Adrenal gland (tissue), 12 donors: Measurements from ENCODE around the gene COL20A1. TPM values are rescaled to one million over a fixed set of nuclear protein-coding genes. Genes with fewer than 3 reads are reported as not detected.

ENCODE experiments used
- DNase-seq, 7 donors: peaks; one replicate each; pipeline ENCODE4 v3.0.0-alpha.2; 2019 to 2020
- H3K27ac ChIP-seq, 5 donors: fragments of 200-600 bp; sonication (generic) in 4 of 5; 1 replicate in 3 of 5; 2 replicates in 2 of 5; pipeline versions ENCODE4 v1.5.1 to v1.8.0; 2016 to 2020; ENCODE audit warnings: mild to moderate bottlenecking in 1 of 5
- H3K27me3 ChIP-seq: fragments of 200-600 bp; 2 replicates; pipeline ENCODE4 v1.8.0; 2021
- H3K36me3 ChIP-seq, 2 donors: fragments of 200-600 bp; replicated peaks in 1 of 2; 1 replicate in 1 of 2; 2 replicates in 1 of 2; pipeline versions ENCODE4 v1.5.1 to v1.8.0; 2018 to 2022
- H3K4me1 ChIP-seq, 2 donors: fragments of 200-600 bp; replicated peaks in 1 of 2; 1 replicate in 1 of 2; 2 replicates in 1 of 2; pipeline versions ENCODE4 v1.5.1 to v1.8.0; 2018 to 2021
- H3K4me3 ChIP-seq, 4 donors: fragments of 200-600 bp; sonication (generic) in 3 of 4; one replicate each; pipeline ENCODE4 v1.5.1; 2016 to 2018
- H3K9me3 ChIP-seq, 3 donors: fragments of 200-600 bp; sonication (generic) in 1 of 3; replicated peaks in 1 of 3; 1 replicate in 2 of 3; 2 replicates in 1 of 3; pipeline versions ENCODE4 v1.5.1 to v1.8.0; 2016 to 2021
- POLR2A ChIP-seq, 2 donors: fragments of 450-650 bp; IDR thresholded peaks; one replicate each; pipeline ENCODE4 v1.6.1; 2017; ENCODE audit warnings: antibody characterized with exemption in 2 of 2, mild to moderate bottlenecking in 2 of 2, moderate library complexity in 1 of 2
- WGBS, 4 donors: extraction: QIAGEN DNeasy Blood & Tissue Kit in 2 of 4; methylation state at CpG; one replicate each; pipeline versions ENCODE4 v1.1.5 to v1.1.7; 2013 to 2017; 5-methylcytosine and 5-hydroxymethylcytosine counted together
- intact Hi-C, 2 donors: fragments of 100-400 bp; cut with DNase I; formaldehyde crosslinking; loops; one replicate each; pipeline versions ENCODE4 v1.14.1 to v1.15.0; 2022 to 2023
- polyA plus RNA-seq, 3 donors: library from polyadenylated mRNA; stranded (reverse); fragments of 200-250 nt in 2 of 3; fragments of 350-450 nt in 1 of 3; fragmentation: Illumina TruSeq in 1 of 3; extraction: RNeasy Lipid Tissue Mini Kit (QIAGEN cat#74804) in 1 of 3; gene quantifications; one replicate each; pipeline ENCODE4 v1.2.3, GENCODE V29; 2013 to 2014
- total RNA-seq, 9 donors: library from RNA; depleted of rRNA in 4 of 9; stranded (reverse); fragments of >200 nt in 4 of 9; fragments of 120-200 nt in 1 of 9; fragmentation: NEBNext Ultra II Directional in 1 of 9; extraction: Animal tissue kit (Norgen Biotek cat#: 25700) in 1 of 9; gene quantifications; one replicate each; pipeline versions ENCODE4 v1.1.0 to v1.2.4, GENCODE V29; 2013 to 2023
- TF ChIP-seq, protein P1 (sequence below), 6 experiments: fragments of 450-650 bp in 4 of 6; fragments of 200-600 bp in 2 of 6; sonication (generic) in 1 of 6; IDR thresholded peaks; 1 replicate in 5 of 6; 2 replicates in 1 of 6; pipeline versions ENCODE4 v1.5.1 to v1.8.0; 2016 to 2021; ENCODE audit warnings: antibody characterized with exemption in 6 of 6, mild to moderate bottlenecking in 2 of 6, moderate library complexity in 1 of 6
- donor health status: healthy with polysubstance abuse.
- donor health status: Bipolar disorder and iron deficiency.
- donor health status: DM: yes; HTN: yes; CAD: no.
- donor health status: DM: no; HTN: no; CAD: no.
- donor health status: DM: no; HTN: no; CAD: no.
- donor health status: DM: yes; HTN: yes; CAD: no.

COL20A1 gene
- total and polyA plus RNA-seq, 12 donors = 0.09 to 0.97 (median 0.26) TPM; not detected in 6

DNA sequence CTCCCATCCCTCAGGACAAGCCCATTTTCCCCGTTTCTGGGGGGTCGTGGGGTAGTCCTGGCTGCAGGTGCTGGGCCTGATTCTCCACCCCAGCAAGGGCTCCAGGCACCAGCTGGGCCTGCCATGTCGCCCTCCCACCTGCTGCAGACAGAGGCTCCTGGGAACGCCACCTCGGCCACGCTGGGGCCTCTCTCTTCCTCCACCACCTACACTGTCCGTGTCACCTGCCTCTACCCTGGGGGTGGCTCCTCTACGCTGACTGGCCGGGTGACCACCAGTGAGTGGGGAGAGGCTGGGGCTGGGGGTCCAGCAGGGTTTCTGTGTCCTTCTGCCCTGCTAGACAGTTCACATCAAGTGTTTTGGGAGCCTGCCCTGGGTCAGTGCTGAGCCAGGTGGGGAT is 19.3 kb downstream of the COL20A1 start:
- no peak for DNase-seq
- Histone ChIP-seq H3K9me3 (no peaks in the 10 kb centered on the region), H3K27me3 (peaks cover 20% of the 10 kb centered on the region), H3K27ac (no peak overlapping the region), H3K4me3 (no peak overlapping the region), H3K36me3 (no peaks in the 10 kb centered on the region), H3K4me1 (no peaks in the 10 kb centered on the region)
- intact Hi-C loops = no loop called here
- TF ChIP-seq POLR2A (IDR thresholded peaks at IDR 0.05) = no peak
- TF ChIP-seq, protein P1, sequence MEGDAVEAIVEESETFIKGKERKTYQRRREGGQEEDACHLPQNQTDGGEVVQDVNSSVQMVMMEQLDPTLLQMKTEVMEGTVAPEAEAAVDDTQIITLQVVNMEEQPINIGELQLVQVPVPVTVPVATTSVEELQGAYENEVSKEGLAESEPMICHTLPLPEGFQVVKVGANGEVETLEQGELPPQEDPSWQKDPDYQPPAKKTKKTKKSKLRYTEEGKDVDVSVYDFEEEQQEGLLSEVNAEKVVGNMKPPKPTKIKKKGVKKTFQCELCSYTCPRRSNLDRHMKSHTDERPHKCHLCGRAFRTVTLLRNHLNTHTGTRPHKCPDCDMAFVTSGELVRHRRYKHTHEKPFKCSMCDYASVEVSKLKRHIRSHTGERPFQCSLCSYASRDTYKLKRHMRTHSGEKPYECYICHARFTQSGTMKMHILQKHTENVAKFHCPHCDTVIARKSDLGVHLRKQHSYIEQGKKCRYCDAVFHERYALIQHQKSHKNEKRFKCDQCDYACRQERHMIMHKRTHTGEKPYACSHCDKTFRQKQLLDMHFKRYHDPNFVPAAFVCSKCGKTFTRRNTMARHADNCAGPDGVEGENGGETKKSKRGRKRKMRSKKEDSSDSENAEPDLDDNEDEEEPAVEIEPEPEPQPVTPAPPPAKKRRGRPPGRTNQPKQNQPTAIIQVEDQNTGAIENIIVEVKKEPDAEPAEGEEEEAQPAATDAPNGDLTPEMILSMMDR (IDR thresholded peaks at IDR 0.05) = no peak
- 75 to 83% (median 77%) methylated on average over 4 to 9 of the region's 9 CpGs for WGBS, 4 donors

DNA sequence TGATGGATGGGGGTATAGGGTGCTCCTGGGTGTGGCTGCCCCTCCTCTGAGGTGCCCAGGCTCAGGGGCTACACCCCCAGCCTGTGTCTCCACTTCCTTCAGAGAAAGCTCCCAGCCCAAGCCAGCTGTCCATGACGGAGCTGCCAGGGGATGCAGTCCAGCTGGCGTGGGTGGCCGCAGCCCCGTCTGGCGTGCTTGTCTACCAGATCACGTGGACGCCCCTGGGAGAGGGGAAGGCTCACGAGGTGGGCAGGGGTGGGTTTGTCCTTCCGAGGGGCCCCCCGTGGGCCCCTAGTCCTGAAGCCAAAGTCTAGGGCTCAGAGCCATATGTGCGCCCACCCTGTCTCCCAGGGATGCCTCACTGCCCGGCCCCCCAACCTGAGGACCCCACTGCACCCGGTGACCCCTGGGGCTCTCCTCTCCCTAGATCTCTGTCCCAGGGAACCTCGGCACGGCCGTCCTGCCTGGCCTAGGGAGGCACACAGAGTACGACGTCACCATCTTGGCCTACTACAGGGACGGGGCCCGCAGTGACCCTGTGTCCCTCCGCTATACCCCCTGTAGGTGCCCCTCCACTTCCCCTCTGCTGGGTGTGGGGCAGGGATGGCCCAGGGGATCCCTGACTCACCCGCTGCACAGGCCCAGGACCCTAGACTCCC is 19.8 kb downstream of the COL20A1 start:
- H3K4me1 ChIP-seq = no peaks in the 10 kb centered on the region
- no peak for TF ChIP-seq POLR2A (IDR thresholded peaks at IDR 0.05)
- TF ChIP-seq, protein P1 (IDR thresholded peaks at IDR 0.05) = no peak
- no peaks in the 10 kb centered on the region for H3K36me3 ChIP-seq
- WGBS, 4 donors = 63 to 86% (median 75%) methylated on average over 8 to 22 of the region's 22 CpGs
- H3K4me3 ChIP-seq = no peak overlapping the region
- H3K9me3 ChIP-seq = no peaks in the 10 kb centered on the region
- no peak for DNase-seq
- H3K27ac ChIP-seq = no peak overlapping the region
- intact Hi-C loops = no loop called here
- H3K27me3 ChIP-seq = peaks cover 14% of the 10 kb centered on the region

DNA sequence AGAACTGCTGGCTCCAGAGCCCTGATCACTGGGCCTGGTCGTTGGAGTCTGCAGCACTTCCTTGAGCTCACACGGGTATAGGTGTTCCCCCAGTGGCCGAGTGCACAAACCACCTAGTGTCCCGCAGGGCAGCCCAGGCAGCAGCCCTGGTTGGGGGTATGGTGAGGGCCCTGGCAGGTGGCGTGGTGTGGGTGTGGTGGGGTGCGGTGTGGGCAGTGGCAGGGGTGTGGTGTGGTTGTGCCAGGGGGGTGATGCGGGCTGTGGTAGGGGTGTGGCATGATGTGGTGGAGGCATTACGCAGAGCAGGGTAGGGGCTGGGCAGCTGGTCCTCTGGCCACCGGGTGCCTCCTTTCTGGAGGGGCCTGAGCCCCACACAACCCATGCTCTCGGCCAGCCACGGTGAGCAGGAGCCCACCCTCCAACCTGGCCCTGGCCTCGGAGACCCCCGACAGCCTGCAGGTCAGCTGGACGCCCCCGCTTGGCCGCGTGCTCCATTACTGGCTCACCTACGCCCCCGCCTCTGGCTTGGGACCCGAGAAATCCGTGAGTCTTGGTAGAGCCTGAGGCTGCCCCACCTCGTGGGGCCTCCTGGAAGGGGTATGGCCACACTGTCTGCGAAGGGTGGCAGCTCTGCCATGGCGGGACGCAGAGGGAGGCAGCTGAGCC is 20.5 kb downstream of the COL20A1 start:
- no peak overlapping the region for H3K4me3 ChIP-seq
- peaks cover 7% of the 10 kb centered on the region for H3K27me3 ChIP-seq
- 76 to 88% (median 85%) methylated on average over 9 to 25 of the region's 25 CpGs for WGBS, 4 donors
- intact Hi-C loops = no loop called here
- no peak overlapping the region for H3K27ac ChIP-seq
- no peaks in the 10 kb centered on the region for H3K4me1 ChIP-seq
- DNase-seq = no peak
- H3K36me3 ChIP-seq = no peaks in the 10 kb centered on the region
- TF ChIP-seq POLR2A (IDR thresholded peaks at IDR 0.05) = no peak
- no peaks in the 10 kb centered on the region for H3K9me3 ChIP-seq

DNA sequence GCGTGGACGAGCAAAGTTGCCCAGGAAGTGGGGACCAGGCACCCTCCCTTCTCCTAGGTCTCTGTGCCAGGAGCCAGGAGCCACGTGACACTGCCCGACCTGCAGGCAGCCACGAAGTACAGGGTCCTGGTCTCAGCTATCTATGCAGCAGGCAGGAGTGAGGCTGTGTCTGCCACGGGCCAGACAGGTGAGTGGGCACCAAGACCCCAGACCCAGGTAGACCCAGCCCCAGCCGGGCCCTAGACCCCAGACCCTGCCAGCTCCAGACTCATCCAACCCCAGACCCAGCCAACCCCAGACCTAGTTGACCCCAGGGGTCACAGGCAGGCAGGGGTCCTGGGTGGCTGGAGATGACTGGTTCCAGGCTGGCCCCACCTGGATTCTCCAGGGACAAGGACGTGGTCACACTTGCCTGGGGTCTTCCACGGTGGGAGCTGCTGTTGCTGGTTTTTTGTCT is 21.1 kb downstream of the COL20A1 start:
- TF ChIP-seq POLR2A (IDR thresholded peaks at IDR 0.05) = no peak
- TF ChIP-seq, protein P1 (IDR thresholded peaks at IDR 0.05) = no peak
- Histone ChIP-seq H3K36me3 (no peaks in the 10 kb centered on the region), H3K9me3 (no peaks in the 10 kb centered on the region), H3K4me1 (no peaks in the 10 kb centered on the region), H3K4me3 (no peak overlapping the region), H3K27ac (no peak overlapping the region), H3K27me3 (peaks cover 4% of the 10 kb centered on the region)
- intact Hi-C loops = no loop called here
- WGBS, 4 donors = 60 to 83% (median 75%) methylated on average over 2 to 9 of the region's 9 CpGs
- no peak for DNase-seq
